HepG2 (cell line): ENCODE measurements around the gene PAN3. TPM values are rescaled to one million over a fixed set of nuclear protein-coding genes. Genes with fewer than 3 reads are reported as not detected.

Experiments used
- ATAC-seq: fragments of 200-7000 bp; cut with Tn5 transposase; 3 replicates; pipeline ENCODE4 v1.9.1; 2020; ENCODE audit warnings: mild to moderate bottlenecking, moderate library complexity
- BruUV-seq: library from RNA; stranded (reverse); fragments of 400-500 nt; replicated peaks from 2 replicates; lab custom pipeline; 2021; lab: Mats Ljungman, UMichigan
- CTCF ChIA-PET: fragments of 300-600 bp; formaldehyde crosslinking; extraction: SDS; loops from one replicate; lab custom pipeline; 2021; ENCODE audit warnings: low total read pairs, inconsistent platforms, low intra/inter-chr PET ratio; lab: Yijun Ruan, JAX
- POLR2A ChIA-PET: fragments of 350-600 bp; sonication (Branson Sonifier 250); formaldehyde crosslinking; loops from one replicate; lab custom pipeline; 2020; ENCODE audit warnings: antibody characterized with exemption, inconsistent platforms; lab: Yijun Ruan, JAX
- DNase-seq: peaks from one replicate; pipeline ENCODE4 v3.0.0-alpha.2; 2015; ENCODE audit warnings: low spot score
- FAIRE-seq: peaks from 3 replicates; lab custom pipeline; 2011; peaks lifted over from hg19 to GRCh38; lab: Jason Lieb, UNC
- H2AFZ ChIP-seq: one replicate; pipeline ENCODE4 v1.6.1; 2011; ENCODE audit warnings: low read length, inconsistent platforms
- H3K27ac ChIP-seq: fragments of 300-600 bp; 3 replicates; pipeline ENCODE4 v1.8.0; 2011; ENCODE audit warnings: mixed run types, mild to moderate bottlenecking, mixed read lengths, low read length, inconsistent platforms; ENCODE audit not compliant: insufficient read depth; ENCODE audit errors: extremely low read length
- H3K27me3 ChIP-seq, 2 experiments: fragments of 200-600 bp in 1 of 2; 2 replicates in 1 of 2; 3 replicates in 1 of 2; pipeline versions ENCODE4 v1.6.0 to v1.8.0; 2011; ENCODE audit warnings: low read length in 2 of 2, mild to moderate bottlenecking in 2 of 2, moderate library complexity in 2 of 2, inconsistent platforms in 1 of 2; ENCODE audit not compliant: insufficient read depth in 2 of 2, control insufficient read depth in 1 of 2
- H3K36me3 ChIP-seq, 2 experiments: fragments of 200-600 bp in 1 of 2; replicated peaks in 1 of 2; 2 replicates in 1 of 2; 3 replicates in 1 of 2; pipeline versions ENCODE4 v1.5.1 to v1.8.0; 2011; ENCODE audit warnings: low read length in 2 of 2, inconsistent platforms in 1 of 2; ENCODE audit not compliant: insufficient read depth in 2 of 2, control insufficient read depth in 1 of 2
- H3K4me1 ChIP-seq: 2 replicates; pipeline ENCODE4 v1.5.1; 2012; ENCODE audit warnings: low read length, inconsistent platforms; ENCODE audit not compliant: insufficient read depth
- H3K4me2 ChIP-seq: 2 replicates; pipeline ENCODE4 v1.6.0; 2011; ENCODE audit warnings: low read depth, low read length, inconsistent platforms
- H3K4me3 ChIP-seq, 3 experiments: fragments of 200-600 bp in 1 of 3; sonication (generic), shearing (Covaris generic) in 1 of 3; replicated peaks in 1 of 3; 2 replicates each; pipeline ENCODE4 v1.5.1; 2011 to 2016; ENCODE audit warnings: low read length in 3 of 3, inconsistent platforms in 2 of 3, low read depth in 2 of 3, mild to moderate bottlenecking in 2 of 3, control low read depth in 1 of 3, mixed read lengths in 1 of 3; ENCODE audit not compliant: insufficient read depth in 1 of 3
- H3K79me2 ChIP-seq: one replicate; pipeline ENCODE4 v1.6.1; 2011; ENCODE audit warnings: low read length, inconsistent platforms; ENCODE audit not compliant: insufficient read depth
- H3K9ac ChIP-seq: 2 replicates; pipeline ENCODE4 v1.6.0; 2011; ENCODE audit warnings: mild to moderate bottlenecking, low read depth, low read length, inconsistent platforms; ENCODE audit not compliant: insufficient read depth
- H3K9me3 ChIP-seq: 2 replicates; pipeline ENCODE4 v1.5.1; 2012; ENCODE audit warnings: mild to moderate bottlenecking, low read length
- H4K20me1 ChIP-seq: 2 replicates; pipeline ENCODE4 v1.6.0; 2011; ENCODE audit warnings: inconsistent platforms, mild to moderate bottlenecking, low read length, moderate library complexity; ENCODE audit not compliant: insufficient read depth
- DNMT1 ChIP-seq: sonication (generic); formaldehyde crosslinking; IDR thresholded peaks from 2 replicates; pipeline ENCODE4 v1.5.1; 2020; ENCODE audit warnings: mild to moderate bottlenecking, missing genetic modification reagents
- HNRNPK ChIP-seq: fragments of 200-400 bp; formaldehyde crosslinking; IDR thresholded peaks from 2 replicates; pipeline ENCODE4 v1.6.1; 2018; ENCODE audit warnings: low read length, low read depth, moderate library complexity, mild to moderate bottlenecking; ENCODE audit not compliant: poor library complexity, severe bottlenecking
- KLF16 ChIP-seq, 2 experiments: sonication (generic) in 1 of 2; formaldehyde crosslinking in 1 of 2; IDR thresholded peaks; 2 replicates each; pipeline versions ENCODE4 v1.6.1 to v1.8.0; 2016 to 2023; ENCODE audit warnings: missing genetic modification reagents in 2 of 2, missing compliant biosample characterization in 1 of 2
- MXI1 ChIP-seq: IDR thresholded peaks from 3 replicates; pipeline ENCODE4 v1.6.1; 2012; ENCODE audit warnings: low read depth, low read length, inconsistent platforms, borderline replicate concordance
- PHF21A ChIP-seq: sonication (generic); formaldehyde crosslinking; IDR thresholded peaks from 2 replicates; pipeline ENCODE4 v1.5.0; 2020; ENCODE audit warnings: mild to moderate bottlenecking, missing genetic modification reagents
- PRMT3 ChIP-seq: sonication (generic); formaldehyde crosslinking; IDR thresholded peaks from 2 replicates; pipeline ENCODE4 v1.8.1; 2022; ENCODE audit warnings: low read depth, mild to moderate bottlenecking, moderate library complexity, missing genetic modification reagents, borderline replicate concordance
- RAD51 ChIP-seq: fragments of 450-650 bp; IDR thresholded peaks from 2 replicates; pipeline ENCODE4 v1.6.1; 2016; ENCODE audit warnings: borderline replicate concordance
- SP1 ChIP-seq, 2 experiments: fragments of 450-650 bp in 1 of 2; sonication (generic) in 1 of 2; formaldehyde crosslinking in 1 of 2; IDR thresholded peaks; 2 replicates each; pipeline versions ENCODE4 v1.4.0 to v1.6.1; 2016 to 2020; ENCODE audit warnings: missing genetic modification reagents in 1 of 2
- TEAD2 ChIP-seq: sonication (generic); formaldehyde crosslinking; IDR thresholded peaks from 2 replicates; pipeline ENCODE4 v1.9.0; 2021; ENCODE audit warnings: missing genetic modification reagents
- TP53 ChIP-seq: sonication (generic); formaldehyde crosslinking; conservative IDR thresholded peaks from 2 replicates; pipeline ENCODE4 v1.4.0; 2020; ENCODE audit warnings: missing genetic modification reagents
- ZNF326 ChIP-seq: sonication (generic); formaldehyde crosslinking; IDR thresholded peaks from 2 replicates; pipeline ENCODE4 v1.4.0; 2020; ENCODE audit warnings: missing genetic modification reagents, borderline replicate concordance
- ZNF354B ChIP-seq: sonication (generic); formaldehyde crosslinking; IDR thresholded peaks from 2 replicates; pipeline ENCODE4 v1.8.0; 2022; ENCODE audit warnings: mild to moderate bottlenecking, missing genetic modification reagents
- WGBS: methylation state at CpG from one replicate; pipeline ENCODE4 v1.1.6; 2017; ENCODE audit warnings: low lambda C conversion rate; 5-methylcytosine and 5-hydroxymethylcytosine counted together
- in situ Hi-C: cut with HindIII; loops from 2 replicates; pipeline ENCODE4 v1.10.0; 2017; ENCODE audit warnings: low pct_unique_long_range_greater_than_20kb; ENCODE audit not compliant: extremely low pct_ligation_motif_present
- intact Hi-C: fragments of 100-400 bp; cut with micrococcal nuclease; formaldehyde crosslinking; loops from one replicate; pipeline ENCODE4 v1.10.0; 2022; ENCODE audit not compliant: unreplicated experiment
- polyA plus RNA-seq, 8 experiments: library from polyadenylated mRNA; depleted of rRNA in 3 of 8; stranded (reverse) in 7 of 8; unstranded in 1 of 8; fragments of >200 nt; fragmentation: Illumina TruSeq in 4 of 8; extraction: Trizol in 4 of 8; gene quantifications; 2 replicates each; pipeline versions ENCODE4 v1.2.1 to v1.2.3, GENCODE V29; 2011 to 2016; ENCODE audit warnings: low read depth in 4 of 8, missing spikeins in 1 of 8, mixed read lengths in 1 of 8; ENCODE audit not compliant: insufficient read depth in 1 of 8
- total RNA-seq, 5 experiments: library from RNA; depleted of rRNA; stranded (reverse); fragments of >200 nt; fragmentation: Illumina TruSeq; extraction: Trizol; gene quantifications; 2 replicates each; pipeline ENCODE4 v1.2.3, GENCODE V29; 2016; ENCODE audit warnings: low read depth in 1 of 5
- TF ChIP-seq, protein P1 (sequence below): sonication (generic); formaldehyde crosslinking; IDR thresholded peaks from 2 replicates; pipeline ENCODE4 v1.4.0; 2020; ENCODE audit warnings: missing genetic modification reagents, borderline replicate concordance
- TF ChIP-seq, protein P2 (sequence below): IDR thresholded peaks from 2 replicates; pipeline ENCODE4 v1.4.0; 2020; ENCODE audit warnings: mild to moderate bottlenecking, missing genetic modification reagents
- TF ChIP-seq, protein P3 (sequence below): sonication (generic); formaldehyde crosslinking; IDR thresholded peaks from 2 replicates; pipeline ENCODE4 v1.5.0; 2020; ENCODE audit warnings: mild to moderate bottlenecking, missing genetic modification reagents
- TF ChIP-seq, protein P4 (sequence below): sonication (generic); formaldehyde crosslinking; IDR thresholded peaks from 2 replicates; pipeline ENCODE4 v1.8.1; 2023; ENCODE audit warnings: mild to moderate bottlenecking, missing genetic modification reagents

PAN3 gene
- total and polyA plus RNA-seq, 2 of the 13 experiments (the other 11 are each of a cell fraction or from before 2014, with no cell fraction given), result 9.7 to 10.6 TPM

DNA sequence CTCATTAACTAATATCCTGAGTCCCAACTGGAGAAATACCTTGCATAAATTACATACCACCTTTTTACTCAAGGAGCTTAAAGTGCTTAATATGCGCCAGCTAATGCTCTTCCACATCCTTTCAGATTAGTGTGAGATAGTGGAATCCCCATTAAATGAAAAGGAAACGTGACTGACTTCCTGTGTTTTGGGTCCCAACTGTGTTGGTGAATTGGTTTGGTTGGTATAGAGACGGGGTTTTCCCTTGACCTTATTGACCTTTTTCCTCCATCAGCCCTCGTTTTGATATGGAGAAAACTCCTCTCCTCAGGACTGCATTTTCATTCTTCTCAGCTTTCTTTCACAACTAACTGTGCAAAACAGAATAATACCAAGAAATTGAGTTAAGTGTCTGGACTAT is 163.5 kb downstream of the PAN3 start:
- 25% methylated on average over 4 of the region's 4 CpGs for WGBS
- in situ Hi-C loops (no loop called here), intact Hi-C loops (no loop called here)
- no peak overlapping the region for H3K9ac ChIP-seq
- no peaks in the 10 kb centered on the region for H3K79me2 ChIP-seq
- no TSS peak for BruUV-seq
- no peaks in the 10 kb centered on the region for H3K4me1 ChIP-seq
- no peak for ATAC-seq
- H3K4me3 ChIP-seq, result no peak overlapping the region
- H2AFZ ChIP-seq, result no peak overlapping the region
- FAIRE-seq, result no peak
- H3K27me3 ChIP-seq, result 0 out of 5 replicates have a peak, but pooled peaks cover 0 to 4% of the 10 kb centered on the region in 2 experiments
- H3K4me2 ChIP-seq, result no peak overlapping the region
- ChIA-PET POLR2A (no interaction called here), CTCF (no interaction called here)
- no peak overlapping the region for H3K27ac ChIP-seq
- H3K36me3 ChIP-seq, result no peaks in the 10 kb centered on the region
- DNase-seq, result no peak
- no peaks in the 10 kb centered on the region for H3K9me3 ChIP-seq
- no peaks in the 10 kb centered on the region for H4K20me1 ChIP-seq
- TF ChIP-seq DNMT1 (CRISPR knock-in tag) (no peak), ZNF354B (CRISPR knock-in tag) (no peak), TEAD2 (no peak), SP1 (IDR thresholded peaks at IDR 0.05) (no peak), SP1 (CRISPR knock-in tag; IDR thresholded peaks at IDR 0.05) (no peak), PHF21A (CRISPR knock-in tag) (no peak), TP53 (CRISPR knock-in tag) (no peak), MXI1 (no peak), HNRNPK (no peak), ZNF326 (CRISPR knock-in tag) (no peak), PRMT3 (no peak), RAD51 (no peak), KLF16 (CRISPR knock-in tag; IDR thresholded peaks at IDR 0.05) (no peak)
- TF ChIP-seq, protein P1, sequence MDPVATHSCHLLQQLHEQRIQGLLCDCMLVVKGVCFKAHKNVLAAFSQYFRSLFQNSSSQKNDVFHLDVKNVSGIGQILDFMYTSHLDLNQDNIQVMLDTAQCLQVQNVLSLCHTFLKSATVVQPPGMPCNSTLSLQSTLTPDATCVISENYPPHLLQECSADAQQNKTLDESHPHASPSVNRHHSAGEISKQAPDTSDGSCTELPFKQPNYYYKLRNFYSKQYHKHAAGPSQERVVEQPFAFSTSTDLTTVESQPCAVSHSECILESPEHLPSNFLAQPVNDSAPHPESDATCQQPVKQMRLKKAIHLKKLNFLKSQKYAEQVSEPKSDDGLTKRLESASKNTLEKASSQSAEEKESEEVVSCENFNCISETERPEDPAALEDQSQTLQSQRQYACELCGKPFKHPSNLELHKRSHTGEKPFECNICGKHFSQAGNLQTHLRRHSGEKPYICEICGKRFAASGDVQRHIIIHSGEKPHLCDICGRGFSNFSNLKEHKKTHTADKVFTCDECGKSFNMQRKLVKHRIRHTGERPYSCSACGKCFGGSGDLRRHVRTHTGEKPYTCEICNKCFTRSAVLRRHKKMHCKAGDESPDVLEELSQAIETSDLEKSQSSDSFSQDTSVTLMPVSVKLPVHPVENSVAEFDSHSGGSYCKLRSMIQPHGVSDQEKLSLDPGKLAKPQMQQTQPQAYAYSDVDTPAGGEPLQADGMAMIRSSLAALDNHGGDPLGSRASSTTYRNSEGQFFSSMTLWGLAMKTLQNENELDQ (CRISPR knock-in tag), result no peak
- TF ChIP-seq, protein P2, sequence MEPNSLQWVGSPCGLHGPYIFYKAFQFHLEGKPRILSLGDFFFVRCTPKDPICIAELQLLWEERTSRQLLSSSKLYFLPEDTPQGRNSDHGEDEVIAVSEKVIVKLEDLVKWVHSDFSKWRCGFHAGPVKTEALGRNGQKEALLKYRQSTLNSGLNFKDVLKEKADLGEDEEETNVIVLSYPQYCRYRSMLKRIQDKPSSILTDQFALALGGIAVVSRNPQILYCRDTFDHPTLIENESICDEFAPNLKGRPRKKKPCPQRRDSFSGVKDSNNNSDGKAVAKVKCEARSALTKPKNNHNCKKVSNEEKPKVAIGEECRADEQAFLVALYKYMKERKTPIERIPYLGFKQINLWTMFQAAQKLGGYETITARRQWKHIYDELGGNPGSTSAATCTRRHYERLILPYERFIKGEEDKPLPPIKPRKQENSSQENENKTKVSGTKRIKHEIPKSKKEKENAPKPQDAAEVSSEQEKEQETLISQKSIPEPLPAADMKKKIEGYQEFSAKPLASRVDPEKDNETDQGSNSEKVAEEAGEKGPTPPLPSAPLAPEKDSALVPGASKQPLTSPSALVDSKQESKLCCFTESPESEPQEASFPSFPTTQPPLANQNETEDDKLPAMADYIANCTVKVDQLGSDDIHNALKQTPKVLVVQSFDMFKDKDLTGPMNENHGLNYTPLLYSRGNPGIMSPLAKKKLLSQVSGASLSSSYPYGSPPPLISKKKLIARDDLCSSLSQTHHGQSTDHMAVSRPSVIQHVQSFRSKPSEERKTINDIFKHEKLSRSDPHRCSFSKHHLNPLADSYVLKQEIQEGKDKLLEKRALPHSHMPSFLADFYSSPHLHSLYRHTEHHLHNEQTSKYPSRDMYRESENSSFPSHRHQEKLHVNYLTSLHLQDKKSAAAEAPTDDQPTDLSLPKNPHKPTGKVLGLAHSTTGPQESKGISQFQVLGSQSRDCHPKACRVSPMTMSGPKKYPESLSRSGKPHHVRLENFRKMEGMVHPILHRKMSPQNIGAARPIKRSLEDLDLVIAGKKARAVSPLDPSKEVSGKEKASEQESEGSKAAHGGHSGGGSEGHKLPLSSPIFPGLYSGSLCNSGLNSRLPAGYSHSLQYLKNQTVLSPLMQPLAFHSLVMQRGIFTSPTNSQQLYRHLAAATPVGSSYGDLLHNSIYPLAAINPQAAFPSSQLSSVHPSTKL, result no peak
- TF ChIP-seq, protein P3, sequence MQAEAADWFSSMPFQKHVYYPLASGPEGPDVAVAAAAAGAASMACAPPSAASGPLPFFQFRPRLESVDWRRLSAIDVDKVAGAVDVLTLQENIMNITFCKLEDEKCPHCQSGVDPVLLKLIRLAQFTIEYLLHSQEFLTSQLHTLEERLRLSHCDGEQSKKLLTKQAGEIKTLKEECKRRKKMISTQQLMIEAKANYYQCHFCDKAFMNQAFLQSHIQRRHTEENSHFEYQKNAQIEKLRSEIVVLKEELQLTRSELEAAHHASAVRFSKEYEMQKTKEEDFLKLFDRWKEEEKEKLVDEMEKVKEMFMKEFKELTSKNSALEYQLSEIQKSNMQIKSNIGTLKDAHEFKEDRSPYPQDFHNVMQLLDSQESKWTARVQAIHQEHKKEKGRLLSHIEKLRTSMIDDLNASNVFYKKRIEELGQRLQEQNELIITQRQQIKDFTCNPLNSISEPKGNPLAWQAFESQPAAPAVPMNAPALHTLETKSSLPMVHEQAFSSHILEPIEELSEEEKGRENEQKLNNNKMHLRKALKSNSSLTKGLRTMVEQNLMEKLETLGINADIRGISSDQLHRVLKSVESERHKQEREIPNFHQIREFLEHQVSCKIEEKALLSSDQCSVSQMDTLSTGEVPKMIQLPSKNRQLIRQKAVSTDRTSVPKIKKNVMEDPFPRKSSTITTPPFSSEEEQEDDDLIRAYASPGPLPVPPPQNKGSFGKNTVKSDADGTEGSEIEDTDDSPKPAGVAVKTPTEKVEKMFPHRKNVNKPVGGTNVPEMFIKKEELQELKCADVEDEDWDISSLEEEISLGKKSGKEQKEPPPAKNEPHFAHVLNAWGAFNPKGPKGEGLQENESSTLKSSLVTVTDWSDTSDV (CRISPR knock-in tag), result no peak
- TF ChIP-seq, protein P4, sequence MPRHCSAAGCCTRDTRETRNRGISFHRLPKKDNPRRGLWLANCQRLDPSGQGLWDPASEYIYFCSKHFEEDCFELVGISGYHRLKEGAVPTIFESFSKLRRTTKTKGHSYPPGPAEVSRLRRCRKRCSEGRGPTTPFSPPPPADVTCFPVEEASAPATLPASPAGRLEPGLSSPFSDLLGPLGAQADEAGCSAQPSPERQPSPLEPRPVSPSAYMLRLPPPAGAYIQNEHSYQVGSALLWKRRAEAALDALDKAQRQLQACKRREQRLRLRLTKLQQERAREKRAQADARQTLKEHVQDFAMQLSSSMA (CRISPR knock-in tag), result no peak
